ENCODE measurements around the gene CDRT4. TPM values are rescaled to one million over a fixed set of nuclear protein-coding genes. Genes with fewer than 3 reads are reported as not detected.

Gene CDRT4
- total RNA-seq, 1 donor = 3.3 TPM

- peak; percentile 87 for DNase-seq (ENCODE audit: insufficient read length, low spot score, missing footprints)
- TF ChIP-seq CTCF (IDR thresholded peaks at IDR 0.05; ENCODE audit: extremely low read depth, low read depth, low read length) = no peak
- H3K4me1 ChIP-seq (ENCODE audit: insufficient read depth, low read length) = peaks cover 14% of the 10 kb centered on the region
- no peaks in the 10 kb centered on the region for H3K9me3 ChIP-seq (ENCODE audit: low read depth, low read length)
- H3K4me3 ChIP-seq (ENCODE audit: insufficient read depth, low read length) = no peak overlapping the region
- H3K27me3 ChIP-seq (ENCODE audit: insufficient read depth, low read length) = no peaks in the 10 kb centered on the region
- peak overlapping the region; percentile 69 for H3K27ac ChIP-seq (ENCODE audit: low read depth, low read length)
- peak overlapping the region; percentile 13 for H2AFZ ChIP-seq (ENCODE audit: low read length)
- peak overlapping the region; percentile 44 for H3K4me2 ChIP-seq (ENCODE audit: insufficient read depth, low read length)
- H3K36me3 ChIP-seq (ENCODE audit: insufficient read depth, low read length) = peaks cover 1% of the 10 kb centered on the region
- no peaks in the 10 kb centered on the region for H3K79me2 ChIP-seq (ENCODE audit: insufficient read depth, low read length)
- no peaks in the 10 kb centered on the region for H4K20me1 ChIP-seq (ENCODE audit: insufficient read depth, low read length)
These were observed 23.3 kb upstream of the CDRT4 start for GRCh38 chr17:15490634-15491261.

- no peak for DNase-seq (ENCODE audit: insufficient read length, low spot score, missing footprints)
- H3K27me3 ChIP-seq (ENCODE audit: insufficient read depth, low read length) = no peaks in the 10 kb centered on the region
These were observed 21.1 kb upstream of the CDRT4 start for GRCh38 chr17:15488557-15488956.

GRCh38 chr17:15485045-15485444, 17.6 kb upstream of the CDRT4 start:
- DNase-seq (ENCODE audit: insufficient read length, low spot score, missing footprints) = no peak

More at GRCh38 chr17:15488557-15488956, 21.1 kb upstream of the CDRT4 start:
- Histone ChIP-seq H4K20me1 (ENCODE audit: insufficient read depth, low read length) (no peaks in the 10 kb centered on the region), H3K9me3 (ENCODE audit: low read depth, low read length) (no peaks in the 10 kb centered on the region), H2AFZ (ENCODE audit: low read length) (no peak overlapping the region), H3K27ac (ENCODE audit: low read depth, low read length) (no peak overlapping the region), H3K4me2 (ENCODE audit: insufficient read depth, low read length) (no peak overlapping the region), H3K36me3 (ENCODE audit: insufficient read depth, low read length) (no peaks in the 10 kb centered on the region), H3K4me3 (ENCODE audit: insufficient read depth, low read length) (no peak overlapping the region), H3K79me2 (ENCODE audit: insufficient read depth, low read length) (no peaks in the 10 kb centered on the region), H3K4me1 (ENCODE audit: insufficient read depth, low read length) (peaks cover 14% of the 10 kb centered on the region)
- no peak for TF ChIP-seq CTCF (IDR thresholded peaks at IDR 0.05; ENCODE audit: extremely low read depth, low read depth, low read length)

More at GRCh38 chr17:15485045-15485444, 17.6 kb upstream of the CDRT4 start:
- Histone ChIP-seq H4K20me1 (ENCODE audit: insufficient read depth, low read length) (no peaks in the 10 kb centered on the region), H3K4me3 (ENCODE audit: insufficient read depth, low read length) (no peak overlapping the region), H3K27ac (ENCODE audit: low read depth, low read length) (no peak overlapping the region), H3K4me1 (ENCODE audit: insufficient read depth, low read length) (no peaks in the 10 kb centered on the region), H3K79me2 (ENCODE audit: insufficient read depth, low read length) (no peaks in the 10 kb centered on the region), H3K4me2 (ENCODE audit: insufficient read depth, low read length) (no peak overlapping the region), H3K27me3 (ENCODE audit: insufficient read depth, low read length) (no peaks in the 10 kb centered on the region), H3K36me3 (ENCODE audit: insufficient read depth, low read length) (no peaks in the 10 kb centered on the region), H2AFZ (ENCODE audit: low read length) (no peak overlapping the region), H3K9me3 (ENCODE audit: low read depth, low read length) (no peaks in the 10 kb centered on the region)
- no peak for TF ChIP-seq CTCF (IDR thresholded peaks at IDR 0.05; ENCODE audit: extremely low read depth, low read depth, low read length)

Measured in osteoblast (primary cell).